GM18873 (cell line): Measurements from ENCODE around the gene LRRC31.

Experiments
- ATAC-seq: cut with Tn5 transposase; IDR thresholded peaks from one replicate; pipeline ENCODE4 v1.9.1; 2021; ENCODE audit warnings: mild to moderate bottlenecking, moderate library complexity, moderate number of reproducible peaks; ENCODE audit not compliant: unreplicated experiment, low FRiP score

The LRRC31 gene

DNA sequence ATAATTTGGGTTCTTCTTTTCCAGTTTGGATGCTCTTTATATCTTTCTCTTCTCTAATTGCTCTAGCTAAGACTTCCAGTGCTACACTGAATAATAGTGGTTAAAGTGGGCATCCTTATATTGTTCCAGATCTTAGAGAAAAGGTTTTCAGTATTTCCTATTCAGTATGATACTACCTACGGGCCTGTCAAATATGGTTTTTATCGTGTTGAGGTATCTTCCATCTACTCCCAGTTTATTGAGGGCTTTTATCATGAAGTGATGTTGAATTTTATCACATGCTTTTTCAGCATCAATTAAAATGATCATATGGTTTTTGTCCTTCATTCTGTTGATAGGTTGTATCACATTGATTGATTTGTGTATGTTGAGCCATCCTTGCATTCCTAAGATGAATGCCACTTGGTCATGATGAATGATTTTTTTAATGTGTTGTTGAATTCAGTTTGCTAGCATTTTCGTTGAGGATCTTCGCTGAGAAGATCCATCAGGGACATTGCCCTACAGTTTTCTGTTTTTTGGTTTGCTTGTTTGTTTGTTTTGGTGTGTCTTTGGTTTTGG is 54.1 kb downstream of the LRRC31 start:
- no peak for ATAC-seq

DNA sequence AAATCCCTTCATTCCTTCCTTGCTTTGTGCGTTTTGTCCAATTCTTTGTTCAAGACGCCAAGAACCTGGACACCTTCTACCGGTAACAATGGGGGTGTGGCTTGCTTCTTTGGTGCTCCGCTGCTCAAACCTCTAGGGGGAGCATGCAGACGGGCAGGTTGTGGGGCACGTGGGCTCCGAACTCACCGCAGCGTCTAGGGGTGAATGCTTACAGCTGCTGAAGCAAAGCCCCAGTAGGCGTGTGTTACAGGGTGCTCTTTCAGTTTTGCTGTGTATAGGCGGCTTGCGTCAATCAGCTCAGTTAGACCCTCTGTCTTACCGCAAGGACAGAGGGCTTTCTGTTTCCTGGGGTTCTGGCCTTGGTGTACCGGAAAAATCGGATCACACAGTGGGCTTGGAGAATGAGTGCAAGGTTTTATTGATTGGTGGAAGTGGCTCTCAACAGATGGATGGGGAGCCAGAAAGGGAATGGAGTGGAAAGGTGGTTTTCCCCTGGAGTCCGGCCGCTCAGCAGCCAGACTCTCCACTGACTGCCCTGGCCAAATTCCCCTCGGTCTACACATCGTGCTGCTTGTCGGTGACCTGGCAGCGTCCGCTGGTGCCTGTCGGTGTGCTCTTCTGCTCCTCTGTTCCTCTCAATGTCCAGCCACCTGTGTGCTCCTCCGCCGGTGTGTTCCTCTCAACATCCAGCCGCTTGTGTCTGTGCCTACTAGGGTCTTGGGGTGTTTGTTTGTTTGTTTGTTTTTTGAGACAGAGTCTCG is 55.8 kb downstream of the LRRC31 start:
- ATAC-seq, result peak; percentile 90

DNA sequence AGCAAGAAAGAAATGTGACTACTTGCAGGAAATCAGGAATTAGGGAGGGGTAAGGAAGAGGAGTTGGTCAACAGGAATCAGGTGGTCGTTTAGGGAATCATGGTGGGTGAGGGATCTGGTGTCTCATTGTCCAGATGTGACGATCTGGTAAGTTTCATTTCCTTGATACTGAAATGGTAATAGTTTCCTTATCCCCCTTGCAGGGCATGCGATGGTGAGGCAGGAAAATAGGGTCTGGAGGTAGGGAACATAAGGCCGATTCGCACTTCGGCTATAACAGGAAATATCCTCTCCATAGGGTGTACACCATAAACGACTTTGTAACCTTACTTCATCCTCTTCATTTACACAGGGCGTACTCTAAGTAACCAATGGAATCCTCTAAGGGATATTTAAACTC is 56.5 kb downstream of the LRRC31 start:
- no peak for ATAC-seq

DNA sequence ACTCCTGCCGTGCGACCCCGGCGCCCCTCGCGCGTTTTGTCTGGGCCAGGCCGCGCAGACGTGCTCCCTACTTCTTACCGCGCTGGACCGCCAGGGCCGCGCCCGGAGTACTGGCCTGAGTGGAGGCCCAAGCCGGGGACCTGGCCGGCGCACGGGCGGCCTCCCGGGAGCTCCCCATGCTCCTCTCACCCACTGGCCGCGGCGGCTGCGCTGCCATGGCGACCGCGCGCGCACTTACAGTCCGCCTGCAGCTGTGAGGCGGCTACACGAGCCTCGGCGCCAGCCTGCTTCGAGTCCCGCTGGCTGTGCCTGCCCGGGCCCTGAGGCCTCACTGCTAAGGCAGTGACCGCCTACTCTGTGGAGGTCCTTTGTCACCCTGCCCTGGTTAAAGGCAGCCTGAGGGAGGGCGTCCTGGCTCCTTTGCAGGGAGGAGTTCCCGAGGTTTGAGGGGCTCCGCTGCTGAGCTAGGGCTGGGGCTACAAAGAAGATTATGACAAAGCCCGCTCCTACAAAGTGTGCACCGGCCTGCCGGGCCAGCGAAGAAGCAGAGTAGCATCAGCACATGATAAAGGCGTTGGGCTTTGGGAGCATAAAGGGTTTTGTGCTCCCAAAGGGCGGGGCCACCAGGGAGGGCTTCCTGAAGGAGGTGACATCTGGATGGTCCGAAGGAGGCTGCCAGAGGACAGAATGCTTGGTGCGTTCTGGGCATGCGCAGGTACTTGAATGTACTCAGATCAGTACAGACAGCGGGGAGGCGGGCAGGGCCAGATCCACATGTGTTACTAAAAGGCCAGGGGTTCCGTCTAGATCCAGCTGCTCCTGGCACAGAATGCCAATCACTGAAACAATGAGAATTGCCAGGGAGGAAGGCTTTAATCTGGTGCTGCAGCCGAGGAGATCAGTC is 57.2 kb downstream of the LRRC31 start, which contains the start of the genes LRRC34 and LRRIQ4:
LRRC34 (minus strand) TSS at position 573 of the 904 bp plus-strand sequence; CDS start at position 217, 356 bp downstream.
LRRIQ4 (plus strand) TSS at position 539 of the 904 bp plus-strand sequence. CDS start 9,052 bp downstream, outside the sequence.
- peak; percentile 54 for ATAC-seq

DNA sequence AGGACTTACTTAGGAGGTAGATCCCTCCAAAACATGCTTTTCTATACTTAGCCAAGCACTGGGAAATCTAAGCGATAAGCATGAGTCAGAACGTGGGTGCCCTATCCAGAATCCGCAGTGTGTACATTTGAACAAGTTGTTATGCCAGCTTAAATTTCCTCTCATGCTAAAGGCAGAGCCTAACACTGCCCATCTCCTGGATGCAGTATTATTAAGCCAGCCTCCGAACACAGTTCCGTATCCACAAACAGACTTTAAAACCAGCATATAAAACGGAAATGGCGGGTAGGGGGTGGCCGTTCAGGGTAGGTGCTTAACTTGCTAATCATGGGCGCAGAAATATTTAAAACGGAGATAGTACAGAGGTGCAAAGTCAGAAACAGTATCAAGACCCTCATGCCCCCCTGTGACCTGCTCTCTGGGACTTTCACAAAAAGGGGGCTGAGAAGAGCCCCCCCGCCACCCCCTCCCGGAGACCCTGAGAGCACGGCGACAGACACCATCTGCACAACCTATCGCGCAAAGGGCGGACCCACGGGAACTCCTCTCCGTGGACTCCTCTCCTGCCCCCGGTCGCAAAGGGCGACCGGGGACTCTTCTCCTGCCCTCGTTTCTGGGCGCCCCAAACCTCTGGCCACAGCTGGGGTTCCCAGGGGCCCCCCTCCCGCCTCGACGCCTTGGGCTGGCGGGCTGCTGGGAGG is 58.0 kb downstream of the LRRC31 start:
- ATAC-seq, result no peak

- ATAC-seq, result no peak
Measured at GRCh38 chr3:169809230-169809795, 60.4 kb downstream of the LRRC31 start.

GRCh38 chr3:169804681-169805080 is 65.1 kb downstream of the LRRC31 start:
- ATAC-seq, result no peak

- no peak for ATAC-seq
Measured at GRCh38 chr3:169792359-169792758, 77.4 kb downstream of the LRRC31 start.

- ATAC-seq, result no peak
Measured at GRCh38 chr3:169790687-169791429, 78.9 kb downstream of the LRRC31 start.

DNA sequence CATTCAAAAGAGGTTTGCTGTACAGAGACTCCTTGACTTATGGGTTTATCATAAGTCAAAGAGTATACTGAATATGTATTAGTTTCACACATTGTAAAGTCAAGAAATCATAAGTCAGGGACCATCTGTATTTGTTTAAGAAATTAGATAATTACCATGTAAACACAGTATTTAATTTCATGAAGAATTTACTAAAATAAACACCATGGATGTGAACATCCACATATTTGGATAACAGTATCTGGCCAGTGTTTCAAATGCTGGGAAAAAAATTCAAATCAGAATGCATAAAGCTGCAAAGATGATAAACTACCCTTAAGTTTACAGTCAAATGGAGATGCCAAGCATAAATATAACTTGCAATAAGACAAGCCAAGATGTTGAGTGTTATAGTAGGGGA is 79.5 kb downstream of the LRRC31 start:
- ATAC-seq, result no peak
